SU-DHL-6 (cell line): ENCODE results near the gene KIDINS220.

Source experiments
- H2AFZ ChIP-seq: fragments of 200-600 bp; sonication (generic); 2 replicates; pipeline ENCODE4 v1.6.1; 2014; ENCODE audit warnings: low read depth, mild to moderate bottlenecking, moderate library complexity, mixed read lengths, antibody characterized with exemption, low read length; ENCODE audit not compliant: severe bottlenecking
- H3F3A ChIP-seq: fragments of 200-600 bp; shearing (Covaris generic); 2 replicates; pipeline ENCODE4 v1.6.0; 2016; ENCODE audit warnings: antibody characterized with exemption, mild to moderate bottlenecking; ENCODE audit not compliant: insufficient read depth
- H3K27ac ChIP-seq: fragments of 200-600 bp; sonication (generic); 2 replicates; pipeline ENCODE4 v1.5.1; 2016; ENCODE audit warnings: low read depth, mild to moderate bottlenecking, low read length, moderate library complexity, mixed read lengths
- H3K27me3 ChIP-seq: fragments of 200-600 bp; sonication (generic), shearing (Covaris generic); 2 replicates; pipeline ENCODE4 v1.6.0; 2014; ENCODE audit warnings: mild to moderate bottlenecking, low read length
- H3K36me3 ChIP-seq: fragments of 200-600 bp; sonication (generic); 2 replicates; pipeline ENCODE4 v1.6.1; 2014; ENCODE audit warnings: mild to moderate bottlenecking, low read length, mixed read lengths
- H3K4me2 ChIP-seq: fragments of 300-600, 200-600 bp; shearing (Covaris generic), sonication (generic); 2 replicates; pipeline ENCODE4 v1.6.0; 2014; ENCODE audit warnings: low read length, low read depth, mild to moderate bottlenecking; ENCODE audit not compliant: poor library complexity, severe bottlenecking
- H3K4me3 ChIP-seq: fragments of 200-600 bp; sonication (generic); 2 replicates; pipeline ENCODE4 v1.5.1; 2014; ENCODE audit warnings: antibody characterized with exemption, low read length, mild to moderate bottlenecking, mixed read lengths; ENCODE audit not compliant: insufficient read depth, poor library complexity, severe bottlenecking
- H3K79me2 ChIP-seq: fragments of 200-600 bp; sonication (generic); 2 replicates; pipeline ENCODE4 v1.6.1; 2014; ENCODE audit warnings: mild to moderate bottlenecking, low read length, moderate library complexity; ENCODE audit not compliant: insufficient read depth
- H3K9ac ChIP-seq: fragments of 200-600 bp; sonication (generic); 2 replicates; pipeline ENCODE4 v1.7.0; 2014; ENCODE audit warnings: mild to moderate bottlenecking, low read length
- H3K9me2 ChIP-seq: fragments of 200-600 bp; sonication (generic); replicated peaks from 2 replicates; pipeline ENCODE4 v1.6.1; 2014; ENCODE audit warnings: low read length; ENCODE audit not compliant: insufficient read depth
- H3K9me3 ChIP-seq: fragments of 200-600 bp; sonication (generic); 2 replicates; pipeline ENCODE4 v1.6.1; 2014; ENCODE audit warnings: low read length, mixed read lengths; ENCODE audit not compliant: insufficient read depth
- H4K20me1 ChIP-seq: fragments of 200-600 bp; sonication (generic); 2 replicates; pipeline ENCODE4 v1.6.1; 2014; ENCODE audit warnings: low read depth, mild to moderate bottlenecking, antibody characterized with exemption, low read length, moderate library complexity, mixed read lengths
- EZH2phosphoT487 ChIP-seq: fragments of 200-600 bp; sonication (generic), shearing (Covaris generic); conservative IDR thresholded peaks from 2 replicates; pipeline ENCODE4 v1.6.1; 2018; ENCODE audit warnings: mild to moderate bottlenecking, antibody characterized with exemption, low read length, moderate library complexity, mixed read lengths
- TF ChIP-seq, protein P1 (sequence below): fragments of 200-600 bp; sonication (generic); IDR thresholded peaks from one replicate; pipeline ENCODE4 v1.5.1; 2017; ENCODE audit warnings: antibody characterized with exemption, mild to moderate bottlenecking, low read length, moderate library complexity; ENCODE audit not compliant: insufficient read depth, poor library complexity, severe bottlenecking

KIDINS220 gene

GRCh38 chr2:8761529-8762164, 75.8 kb downstream of the KIDINS220 start:
- no peaks in the 10 kb centered on the region for H3K79me2 ChIP-seq
- no peak overlapping the region for H3K9ac ChIP-seq
- no peaks in the 10 kb centered on the region for H3K36me3 ChIP-seq
- H3K9me3 ChIP-seq = no peaks in the 10 kb centered on the region
- H3K27ac ChIP-seq = no peak overlapping the region
- no peak overlapping the region for H2AFZ ChIP-seq
- no peaks in the 10 kb centered on the region for H3F3A ChIP-seq
- no peaks in the 10 kb centered on the region for H3K9me2 ChIP-seq
- H3K27me3 ChIP-seq = no peaks in the 10 kb centered on the region
- H3K4me3 ChIP-seq = no peak overlapping the region
- no peak for TF ChIP-seq EZH2phosphoT487
- TF ChIP-seq, protein P1, sequence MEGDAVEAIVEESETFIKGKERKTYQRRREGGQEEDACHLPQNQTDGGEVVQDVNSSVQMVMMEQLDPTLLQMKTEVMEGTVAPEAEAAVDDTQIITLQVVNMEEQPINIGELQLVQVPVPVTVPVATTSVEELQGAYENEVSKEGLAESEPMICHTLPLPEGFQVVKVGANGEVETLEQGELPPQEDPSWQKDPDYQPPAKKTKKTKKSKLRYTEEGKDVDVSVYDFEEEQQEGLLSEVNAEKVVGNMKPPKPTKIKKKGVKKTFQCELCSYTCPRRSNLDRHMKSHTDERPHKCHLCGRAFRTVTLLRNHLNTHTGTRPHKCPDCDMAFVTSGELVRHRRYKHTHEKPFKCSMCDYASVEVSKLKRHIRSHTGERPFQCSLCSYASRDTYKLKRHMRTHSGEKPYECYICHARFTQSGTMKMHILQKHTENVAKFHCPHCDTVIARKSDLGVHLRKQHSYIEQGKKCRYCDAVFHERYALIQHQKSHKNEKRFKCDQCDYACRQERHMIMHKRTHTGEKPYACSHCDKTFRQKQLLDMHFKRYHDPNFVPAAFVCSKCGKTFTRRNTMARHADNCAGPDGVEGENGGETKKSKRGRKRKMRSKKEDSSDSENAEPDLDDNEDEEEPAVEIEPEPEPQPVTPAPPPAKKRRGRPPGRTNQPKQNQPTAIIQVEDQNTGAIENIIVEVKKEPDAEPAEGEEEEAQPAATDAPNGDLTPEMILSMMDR = peak; percentile 19
- no peak overlapping the region for H3K4me2 ChIP-seq
- no peaks in the 10 kb centered on the region for H4K20me1 ChIP-seq

GRCh38 chr2:8756716-8757115, 80.7 kb downstream of the KIDINS220 start:
- Histone ChIP-seq H3K36me3 (no peaks in the 10 kb centered on the region), H3K9me2 (no peaks in the 10 kb centered on the region), H4K20me1 (no peaks in the 10 kb centered on the region), H3K9ac (no peak overlapping the region), H3K27me3 (no peaks in the 10 kb centered on the region), H3K9me3 (no peaks in the 10 kb centered on the region), H3F3A (no peaks in the 10 kb centered on the region), H3K4me2 (no peak overlapping the region), H3K27ac (no peak overlapping the region), H3K79me2 (no peaks in the 10 kb centered on the region), H2AFZ (no peak overlapping the region), H3K4me3 (no peak overlapping the region)
- TF ChIP-seq, protein P1 = no peak
- no peak for TF ChIP-seq EZH2phosphoT487

- no peaks in the 10 kb centered on the region for H3K9me2 ChIP-seq
- no peaks in the 10 kb centered on the region for H3K36me3 ChIP-seq
These were observed 81.2 kb downstream of the KIDINS220 start for GRCh38 chr2:8756230-8756629.

More at GRCh38 chr2:8756230-8756629, 81.2 kb downstream of the KIDINS220 start:
- no peaks in the 10 kb centered on the region for H3K79me2 ChIP-seq
- no peaks in the 10 kb centered on the region for H3F3A ChIP-seq
- no peak overlapping the region for H2AFZ ChIP-seq
- TF ChIP-seq, protein P1 = no peak
- no peak for TF ChIP-seq EZH2phosphoT487
- no peak overlapping the region for H3K4me2 ChIP-seq
- no peaks in the 10 kb centered on the region for H3K9me3 ChIP-seq
- no peak overlapping the region for H3K27ac ChIP-seq
- no peak overlapping the region for H3K4me3 ChIP-seq
- no peaks in the 10 kb centered on the region for H3K27me3 ChIP-seq
- H3K9ac ChIP-seq = no peak overlapping the region
- no peaks in the 10 kb centered on the region for H4K20me1 ChIP-seq
